Measurements from ENCODE around the gene CLIP1. TPM values are rescaled to one million over a fixed set of nuclear protein-coding genes. Genes with fewer than 3 reads are reported as not detected.

Gene CLIP1
- polyA plus RNA-seq, 1 donor (not counting 4 experiments of a cell fraction or from before 2014, with no cell fraction given): 54.0 TPM

DNA sequence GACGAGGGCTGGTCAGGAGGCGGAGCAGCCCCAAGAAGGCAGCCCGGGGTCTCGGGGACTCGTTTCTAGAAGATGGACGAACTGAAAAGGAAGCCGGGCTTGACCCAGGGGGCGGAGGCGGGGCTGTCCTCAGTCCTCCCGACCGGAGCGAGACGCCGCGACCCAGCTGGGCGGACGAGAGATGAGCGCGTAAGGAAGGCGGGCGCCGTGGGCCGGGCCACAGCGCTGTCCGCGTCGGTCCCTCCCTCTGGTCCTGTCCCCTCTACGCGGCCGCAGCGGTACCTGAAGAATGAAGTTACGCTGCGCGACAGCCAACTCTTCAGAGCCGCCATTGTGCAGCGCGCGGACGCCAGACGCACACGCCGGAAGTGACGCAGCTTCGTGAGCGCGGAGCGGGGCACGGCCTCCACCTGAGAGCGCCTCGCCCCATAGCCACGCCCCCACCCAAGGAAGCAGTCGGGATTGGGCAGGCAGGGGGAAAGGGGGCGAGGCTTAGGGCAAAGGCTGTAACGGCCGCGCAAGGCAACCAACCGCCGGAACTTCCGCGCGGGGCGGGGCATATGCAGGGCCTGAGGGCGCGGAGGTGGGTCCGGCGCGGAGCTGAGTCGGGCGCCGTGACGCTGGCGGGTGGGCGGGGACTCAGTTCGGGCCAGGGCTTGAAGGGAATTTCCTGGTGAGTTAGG, 196.6 kb downstream of the CLIP1 start, which contains the start of gene DIABLO:
TSS of gene DIABLO (minus strand) at position 370 of the 683 bp plus-strand sequence. CDS start at position 332, 38 bp downstream.
- H3K9ac ChIP-seq (ENCODE audit: control insufficient read depth, extremely low read depth, insufficient read depth, low read length): peak within 1 kb of the TSS; percentile 90
- FAIRE-seq (peak; percentile 91), DNase-seq (ENCODE audit: low read depth, low spot score) (peak; percentile 92)
- H3K27me3 ChIP-seq (ENCODE audit: control insufficient read depth, extremely low read depth, insufficient read depth, low read length): no peaks in the 10 kb centered on the region
- dilution Hi-C loops (cut with MboI; ENCODE audit: extremely low pct_ligation_motif_present, low sequenced_read_pairs): no loop called here
- peak within 1 kb of the TSS; percentile 97 for H2AFZ ChIP-seq (ENCODE audit: control insufficient read depth, low read length)
- H3K4me3 ChIP-seq (ENCODE audit: control insufficient read depth in 2 of 3, extremely low read depth in 1 of 3, insufficient read depth in 2 of 3, low read depth in 1 of 3, low read length in 3 of 3): peak within 1 kb of the TSS; percentile 94 to 96 (median 96)
- no peak for TF ChIP-seq EZH2 (IDR thresholded peaks at IDR 0.05; ENCODE audit: low read length)
- TF ChIP-seq, protein P1, sequence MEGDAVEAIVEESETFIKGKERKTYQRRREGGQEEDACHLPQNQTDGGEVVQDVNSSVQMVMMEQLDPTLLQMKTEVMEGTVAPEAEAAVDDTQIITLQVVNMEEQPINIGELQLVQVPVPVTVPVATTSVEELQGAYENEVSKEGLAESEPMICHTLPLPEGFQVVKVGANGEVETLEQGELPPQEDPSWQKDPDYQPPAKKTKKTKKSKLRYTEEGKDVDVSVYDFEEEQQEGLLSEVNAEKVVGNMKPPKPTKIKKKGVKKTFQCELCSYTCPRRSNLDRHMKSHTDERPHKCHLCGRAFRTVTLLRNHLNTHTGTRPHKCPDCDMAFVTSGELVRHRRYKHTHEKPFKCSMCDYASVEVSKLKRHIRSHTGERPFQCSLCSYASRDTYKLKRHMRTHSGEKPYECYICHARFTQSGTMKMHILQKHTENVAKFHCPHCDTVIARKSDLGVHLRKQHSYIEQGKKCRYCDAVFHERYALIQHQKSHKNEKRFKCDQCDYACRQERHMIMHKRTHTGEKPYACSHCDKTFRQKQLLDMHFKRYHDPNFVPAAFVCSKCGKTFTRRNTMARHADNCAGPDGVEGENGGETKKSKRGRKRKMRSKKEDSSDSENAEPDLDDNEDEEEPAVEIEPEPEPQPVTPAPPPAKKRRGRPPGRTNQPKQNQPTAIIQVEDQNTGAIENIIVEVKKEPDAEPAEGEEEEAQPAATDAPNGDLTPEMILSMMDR (optimal IDR thresholded peaks at IDR 0.05 in 1 of 3, IDR thresholded peaks at IDR 0.05 in 1 of 3, conservative IDR thresholded peaks at IDR 0.05 in 1 of 3; ENCODE audit: extremely low read depth in 1 of 3, insufficient read depth in 2 of 3, low read length in 3 of 3): no peak
- H4K20me1 ChIP-seq (ENCODE audit: control insufficient read depth, extremely low read depth, insufficient read depth, low read length): peaks cover 3% of the 10 kb centered on the region
- H3K9me1 ChIP-seq (ENCODE audit: control insufficient read depth, extremely low read depth, insufficient read depth, low read length): peaks cover 3% of the 10 kb centered on the region
- peaks cover 9 to 14% of the 10 kb centered on the region in 2 experiments for H3K36me3 ChIP-seq (ENCODE audit: control insufficient read depth in 2 of 2, extremely low read depth in 1 of 2, insufficient read depth in 2 of 2, low read length in 2 of 2)
- H3K4me2 ChIP-seq (ENCODE audit: control insufficient read depth, extremely low read depth, insufficient read depth, low read depth, low read length): peak within 1 kb of the TSS; percentile 86
- peak within 1 kb of the TSS; percentile 90 for H3K27ac ChIP-seq (ENCODE audit: control insufficient read depth, insufficient read depth, low read length)
- H3K4me1 ChIP-seq (ENCODE audit: control insufficient read depth, extremely low read depth, insufficient read depth, low read length): peaks cover 16% of the 10 kb centered on the region
- peaks cover 45% of the 10 kb centered on the region for H3K79me2 ChIP-seq (ENCODE audit: control insufficient read depth, insufficient read depth, low read length)
- H3K9me3 ChIP-seq (ENCODE audit: control insufficient read depth, low read depth, low read length): no peaks in the 10 kb centered on the region

Other genes starting within 250 kb of the CLIP1 start
- not detected in 3 replicates for gene IL31, start 248.4 kb downstream of the CLIP1 start, polyA plus RNA-seq
- 0.33 to 0.60 TPM (median 0.45 TPM) in 3 replicates for gene LRRC43, start 239.5 kb downstream of the CLIP1 start, polyA plus RNA-seq
- gene B3GNT4, start 219.0 kb downstream of the CLIP1 start, polyA plus RNA-seq: 1.7 to 3.8 TPM (median 2.3 TPM) in 3 replicates
- gene DIABLO, start 196.6 kb downstream of the CLIP1 start, polyA plus RNA-seq: 31.1 to 61.9 TPM (median 41.6 TPM) in 3 replicates
- gene VPS33A, start 156.2 kb downstream of the CLIP1 start, polyA plus RNA-seq: 14.2 to 17.5 TPM (median 16.5 TPM) in 3 replicates
- 10.2 to 14.0 TPM (median 10.3 TPM) in 3 replicates for gene ZCCHC8, start 78.3 kb upstream of the CLIP1 start, polyA plus RNA-seq
- 22.9 to 45.6 TPM (median 34.6 TPM) in 3 replicates for gene RSRC2, start 104.3 kb upstream of the CLIP1 start, polyA plus RNA-seq
- gene KNTC1, start 104.6 kb upstream of the CLIP1 start, polyA plus RNA-seq: 7.7 to 18.6 TPM (median 12.6 TPM) in 3 replicates